DND-41 (cell line): ENCODE results near the gene ZC3H18.

Source experiments
- EZH2 ChIP-seq: IDR thresholded peaks from 3 replicates; pipeline ENCODE4 v1.6.1; 2012; ENCODE audit warnings: borderline replicate concordance, low read depth, mild to moderate bottlenecking, moderate library complexity, low read length, inconsistent platforms; ENCODE audit not compliant: severe bottlenecking
- TF ChIP-seq, protein P1 (sequence below): IDR thresholded peaks from 2 replicates; pipeline ENCODE4 v1.5.1; 2012; ENCODE audit warnings: borderline replicate concordance, low read length, moderate library complexity, mild to moderate bottlenecking; ENCODE audit not compliant: poor library complexity, severe bottlenecking; ENCODE audit errors: extremely low read depth

DNA sequence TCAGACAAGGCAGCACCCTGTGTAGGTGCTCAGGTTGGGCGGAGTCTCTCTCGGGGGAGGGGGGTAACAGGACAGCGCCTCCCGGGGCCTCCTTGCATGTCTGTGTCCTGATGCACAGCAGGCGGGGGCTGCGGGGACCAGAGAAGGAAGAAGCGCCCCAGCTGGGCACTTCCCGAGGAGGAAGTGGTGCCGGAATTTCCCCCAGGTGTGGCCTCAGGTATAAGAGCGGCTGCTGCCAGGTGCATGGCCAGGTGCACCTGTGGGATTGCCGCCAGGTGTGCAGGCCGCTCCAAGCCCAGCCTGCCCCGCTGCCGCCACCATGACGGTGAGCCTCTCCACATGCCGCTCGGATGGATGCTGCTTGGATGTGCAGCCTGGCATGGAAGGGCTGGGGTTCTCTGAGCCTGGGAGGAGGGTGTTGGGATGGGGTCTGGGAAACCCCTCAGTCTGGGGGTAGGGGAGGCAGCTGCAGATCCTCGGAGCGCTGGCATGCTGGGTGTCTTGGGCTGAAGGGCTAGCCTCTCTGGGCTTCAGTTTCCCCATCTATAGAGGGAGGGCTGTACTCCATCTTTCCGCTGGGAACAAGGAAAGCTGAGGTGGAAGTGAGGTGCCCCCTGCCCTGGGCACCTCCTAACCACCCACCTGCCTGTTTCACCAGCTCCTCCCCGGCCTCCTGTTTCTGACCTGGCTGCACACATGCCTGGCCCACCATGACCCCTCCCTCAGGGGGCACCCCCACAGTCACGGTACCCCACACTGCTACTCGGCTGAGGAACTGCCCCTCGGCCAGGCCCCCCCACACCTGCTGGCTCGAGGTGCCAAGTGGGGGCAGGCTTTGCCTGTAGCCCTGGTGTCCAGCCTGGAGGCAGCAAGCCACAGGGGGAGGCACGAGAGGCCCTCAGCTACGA lies 68.4 kb downstream of the ZC3H18 start, which contains the start of gene IL17C:
- TF ChIP-seq, protein P1, sequence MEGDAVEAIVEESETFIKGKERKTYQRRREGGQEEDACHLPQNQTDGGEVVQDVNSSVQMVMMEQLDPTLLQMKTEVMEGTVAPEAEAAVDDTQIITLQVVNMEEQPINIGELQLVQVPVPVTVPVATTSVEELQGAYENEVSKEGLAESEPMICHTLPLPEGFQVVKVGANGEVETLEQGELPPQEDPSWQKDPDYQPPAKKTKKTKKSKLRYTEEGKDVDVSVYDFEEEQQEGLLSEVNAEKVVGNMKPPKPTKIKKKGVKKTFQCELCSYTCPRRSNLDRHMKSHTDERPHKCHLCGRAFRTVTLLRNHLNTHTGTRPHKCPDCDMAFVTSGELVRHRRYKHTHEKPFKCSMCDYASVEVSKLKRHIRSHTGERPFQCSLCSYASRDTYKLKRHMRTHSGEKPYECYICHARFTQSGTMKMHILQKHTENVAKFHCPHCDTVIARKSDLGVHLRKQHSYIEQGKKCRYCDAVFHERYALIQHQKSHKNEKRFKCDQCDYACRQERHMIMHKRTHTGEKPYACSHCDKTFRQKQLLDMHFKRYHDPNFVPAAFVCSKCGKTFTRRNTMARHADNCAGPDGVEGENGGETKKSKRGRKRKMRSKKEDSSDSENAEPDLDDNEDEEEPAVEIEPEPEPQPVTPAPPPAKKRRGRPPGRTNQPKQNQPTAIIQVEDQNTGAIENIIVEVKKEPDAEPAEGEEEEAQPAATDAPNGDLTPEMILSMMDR = no peak
- TF ChIP-seq EZH2 = no peak
